ENCODE results near the gene SPTA1. TPM values are rescaled to one million over a fixed set of nuclear protein-coding genes. Genes with fewer than 3 reads are reported as not detected.

SPTA1 gene
- total and polyA plus RNA-seq, 2 of the 4 experiments (the other 2 are of a cell fraction): not detected

GRCh38 chr1:158714754-158715153 is 28.2 kb upstream of the SPTA1 start:
- Histone ChIP-seq H3K18ac (ENCODE audit: low read depth, low read length) (no peak overlapping the region), H3K27ac (ENCODE audit: insufficient read depth, low read length) (no peak overlapping the region), H3K9me1 (ENCODE audit: insufficient read depth, low read length) (no peaks in the 10 kb centered on the region), H3K4ac (ENCODE audit: low read depth, low read length) (no peak overlapping the region), H2BK20ac (ENCODE audit: low read depth, low read length) (no peak overlapping the region), H4K5ac (ENCODE audit: low read depth, low read length) (no peak overlapping the region), H2BK15ac (ENCODE audit: low read depth, low read length) (no peak overlapping the region), H2BK5ac (ENCODE audit: low read depth, low read length, poor library complexity, severe bottlenecking) (no peak overlapping the region), H3K36me3 (ENCODE audit: control insufficient read depth, insufficient read depth, low read length) (no peaks in the 10 kb centered on the region), H2AFZ (replicated peaks; ENCODE audit: low read length, poor library complexity) (no peak overlapping the region), H3K23ac (ENCODE audit: low read depth, low read length) (no peak overlapping the region), H3K27me3 (ENCODE audit: control insufficient read depth, insufficient read depth, low read length) (no peaks in the 10 kb centered on the region), H3K4me1 (ENCODE audit: control insufficient read depth, insufficient read depth, low read length) (no peaks in the 10 kb centered on the region), H2BK120ac (ENCODE audit: low read depth, low read length) (no peak overlapping the region), H4K20me1 (ENCODE audit: insufficient read depth, low read length) (no peaks in the 10 kb centered on the region), H4K8ac (ENCODE audit: low read depth in 2 of 2, low read length in 2 of 2) (no peak overlapping the region), H2AK5ac (ENCODE audit: low read depth, low read length) (no peak overlapping the region), H4K91ac (ENCODE audit: insufficient read depth, low read depth, low read length) (no peak overlapping the region), H3K4me3 (ENCODE audit: insufficient read depth, low read depth, low read length) (no peak overlapping the region), H3K79me1 (ENCODE audit: low read depth in 1 of 2, low read length in 2 of 2) (no peaks in the 10 kb centered on the region), H3K4me2 (ENCODE audit: low read depth, low read length) (no peak overlapping the region), H3K9me3 (ENCODE audit: control insufficient read depth, insufficient read depth, low read length) (no peaks in the 10 kb centered on the region), H2AK9ac (replicated peaks; ENCODE audit: low read depth, low read length, poor library complexity) (no peak overlapping the region), H3K56ac (ENCODE audit: extremely low read depth, insufficient read depth, low read length) (no peak overlapping the region), H3K14ac (replicated peaks; ENCODE audit: low read depth, low read length) (no peak overlapping the region), H3K9ac (ENCODE audit: low read depth, low read length) (no peak overlapping the region)
- ATAC-seq (ENCODE audit: low read depth): no peak
- ChIA-PET CTCF (no interaction called here), POLR2A (ENCODE audit: unreplicated experiment) (no interaction called here)
- no peak for TF ChIP-seq MAFK (IDR thresholded peaks at IDR 0.05; ENCODE audit: low read depth, low read length)
- no CpG with 5 or more reads among the region's 1 CpG for WGBS, 2 experiments (ENCODE audit: extremely low coverage in 2 of 2, insufficient read length in 1 of 2)
- dilution Hi-C loops (cut with HindIII; ENCODE audit: low sequenced_read_pairs, unreplicated experiment): no loop called here
- intact Hi-C loops (cut with micrococcal nuclease): no loop called here
- in situ Hi-C loops (cut with MboI; ENCODE audit: low sequenced_read_pairs): no loop called here
- BruUV-seq (replicated peaks): no TSS peak
- DNase-seq: no peak

Data from IMR-90 (cell line).